GM12878 (cell line): Measurements from ENCODE around the gene TNFSF13. TPM values are rescaled to one million over a fixed set of nuclear protein-coding genes. Genes with fewer than 3 reads are reported as not detected.
A peak's percentile ranks its signal among the peaks of the same experiment; 100 is the strongest.

Experiments used
- ASH2L ChIP-seq: fragments of 300-600, 200-600 bp; sonication (generic); IDR thresholded peaks from 2 replicates; pipeline ENCODE4 v1.6.1; 2017; ENCODE audit warnings: low read depth, mild to moderate bottlenecking, borderline replicate concordance
- BCL3 ChIP-seq: IDR thresholded peaks from 2 replicates; pipeline ENCODE4 v1.6.1; 2011; ENCODE audit warnings: borderline replicate concordance, low read depth, mild to moderate bottlenecking, moderate library complexity, low read length; ENCODE audit not compliant: insufficient read depth, poor library complexity, severe bottlenecking
- CHD2 ChIP-seq: IDR thresholded peaks from 2 replicates; pipeline ENCODE4 v1.6.1; 2011; ENCODE audit warnings: low read depth, low read length, improper control_type of control experiment, borderline replicate concordance
- CREM ChIP-seq: IDR thresholded peaks from 2 replicates; pipeline ENCODE4 v1.6.1; 2014; ENCODE audit warnings: antibody characterized with exemption, low read depth
- EP300 ChIP-seq, 2 experiments: fragments of 150-350 bp in 1 of 2; IDR thresholded peaks; 2 replicates each; pipeline ENCODE4 v1.6.1; 2011 to 2012; ENCODE audit warnings: low read depth in 2 of 2, low read length in 2 of 2, borderline replicate concordance in 1 of 2, improper control_type of control experiment in 1 of 2, inconsistent platforms in 1 of 2; ENCODE audit not compliant: control insufficient read depth in 1 of 2
- FOXK2 ChIP-seq: fragments of 450-650 bp; IDR thresholded peaks from 2 replicates; pipeline ENCODE4 v1.6.1; 2017; ENCODE audit warnings: mild to moderate bottlenecking, moderate library complexity
- GATAD2B ChIP-seq: fragments of 450-650 bp; conservative IDR thresholded peaks from 2 replicates; pipeline ENCODE4 v1.6.1; 2017; ENCODE audit warnings: low read depth, mild to moderate bottlenecking, moderate library complexity
- KAT2A ChIP-seq: conservative IDR thresholded peaks from 2 replicates; pipeline ENCODE4 v1.6.1; 2011; ENCODE audit warnings: low read depth, low read length; ENCODE audit not compliant: control insufficient read depth
- LARP7 ChIP-seq: fragments of 450-650 bp; IDR thresholded peaks from 2 replicates; pipeline ENCODE4 v1.6.1; 2017; ENCODE audit warnings: mild to moderate bottlenecking
- NBN ChIP-seq: fragments of 450-650 bp; IDR thresholded peaks from 2 replicates; pipeline ENCODE4 v1.6.1; 2016
- NFIC ChIP-seq: IDR thresholded peaks from 2 replicates; pipeline ENCODE4 v1.6.1; 2012; ENCODE audit warnings: low read depth, mild to moderate bottlenecking, inconsistent platforms, low read length, moderate library complexity
- NFXL1 ChIP-seq: fragments of 450-650 bp; IDR thresholded peaks from 2 replicates; pipeline ENCODE4 v1.6.1; 2017; ENCODE audit warnings: antibody characterized with exemption, mild to moderate bottlenecking, borderline replicate concordance
- POU2F2 ChIP-seq: IDR thresholded peaks from 3 replicates; pipeline ENCODE4 v1.6.1; 2011; ENCODE audit warnings: low read depth, mild to moderate bottlenecking, low read length, borderline replicate concordance
- RAD21 ChIP-seq: IDR thresholded peaks from 2 replicates; pipeline ENCODE4 v1.6.1; 2011; ENCODE audit warnings: mild to moderate bottlenecking, low read depth, low read length, moderate library complexity; ENCODE audit not compliant: insufficient read depth
- RFX5 ChIP-seq: IDR thresholded peaks from 2 replicates; pipeline ENCODE4 v1.6.1; 2011; ENCODE audit warnings: low read depth, low read length, improper control_type of control experiment
- SIN3A ChIP-seq: IDR thresholded peaks from 2 replicates; pipeline ENCODE4 v1.6.1; 2012; ENCODE audit warnings: low read depth, low read length, improper control_type of control experiment
- SIX5 ChIP-seq: IDR thresholded peaks from 2 replicates; pipeline ENCODE4 v1.6.1; 2011; ENCODE audit warnings: mild to moderate bottlenecking, low read depth, low read length, moderate library complexity; ENCODE audit not compliant: severe bottlenecking
- TBL1XR1 ChIP-seq: IDR thresholded peaks from 2 replicates; pipeline ENCODE4 v1.6.1; 2012; ENCODE audit warnings: low read depth, low read length, improper control_type of control experiment
- ZBED1 ChIP-seq: IDR thresholded peaks from 2 replicates; pipeline ENCODE4 v1.6.1; 2016; ENCODE audit warnings: borderline replicate concordance
- ZNF384 ChIP-seq: IDR thresholded peaks from 2 replicates; pipeline ENCODE4 v1.6.1; 2012; ENCODE audit warnings: low read depth, mild to moderate bottlenecking, low read length, improper control_type of control experiment, borderline replicate concordance
- polyA plus RNA-seq, 11 experiments: library from polyadenylated mRNA; depleted of rRNA in 4 of 11; unstranded in 6 of 11; stranded (reverse) in 5 of 11; fragments of >200 nt; fragmentation: Nextera tagmentation in 4 of 11; fragmentation: Illumina TruSeq in 1 of 11; extraction: Ambion mirVana in 4 of 11; extraction: Trizol in 1 of 11; gene quantifications; 1 replicate in 1 of 11; 2 replicates in 10 of 11; pipeline versions ENCODE4 v1.2.1 to v1.2.3, GENCODE V29; 2011 to 2016; ENCODE audit warnings: inconsistent platforms in 2 of 11, missing spikeins in 2 of 11, low read depth in 1 of 11
- total RNA-seq, 4 experiments: library from RNA; depleted of rRNA in 3 of 4; stranded (reverse); fragments of >200 nt in 3 of 4; fragmentation: Illumina TruSeq in 1 of 4; extraction: Trizol in 1 of 4; gene quantifications; 2 replicates each; pipeline versions ENCODE4 v1.2.1 to v1.2.3, GENCODE V29; 2013 to 2021
- TF ChIP-seq, protein P1 (sequence below): fragments of 450-650 bp; formaldehyde crosslinking; IDR thresholded peaks from 2 replicates; pipeline ENCODE4 v1.4.0; 2020; ENCODE audit warnings: mild to moderate bottlenecking, moderate library complexity
- TF ChIP-seq, protein P2 (sequence below): IDR thresholded peaks from 2 replicates; pipeline ENCODE4 v1.6.1; 2011; ENCODE audit warnings: mild to moderate bottlenecking, low read depth, low read length, moderate library complexity; ENCODE audit not compliant: insufficient replicate concordance
- TF ChIP-seq, protein P3 (sequence below): IDR thresholded peaks from 2 replicates; pipeline ENCODE4 v1.6.1; 2012; ENCODE audit warnings: low read depth, low read length, improper control_type of control experiment

TNFSF13 gene
- total and polyA plus RNA-seq, 10 of the 15 experiments (the other 5 are each of a cell fraction or from before 2014, with no cell fraction given), result 0.56 to 14.6 (median 9.7) TPM

DNA sequence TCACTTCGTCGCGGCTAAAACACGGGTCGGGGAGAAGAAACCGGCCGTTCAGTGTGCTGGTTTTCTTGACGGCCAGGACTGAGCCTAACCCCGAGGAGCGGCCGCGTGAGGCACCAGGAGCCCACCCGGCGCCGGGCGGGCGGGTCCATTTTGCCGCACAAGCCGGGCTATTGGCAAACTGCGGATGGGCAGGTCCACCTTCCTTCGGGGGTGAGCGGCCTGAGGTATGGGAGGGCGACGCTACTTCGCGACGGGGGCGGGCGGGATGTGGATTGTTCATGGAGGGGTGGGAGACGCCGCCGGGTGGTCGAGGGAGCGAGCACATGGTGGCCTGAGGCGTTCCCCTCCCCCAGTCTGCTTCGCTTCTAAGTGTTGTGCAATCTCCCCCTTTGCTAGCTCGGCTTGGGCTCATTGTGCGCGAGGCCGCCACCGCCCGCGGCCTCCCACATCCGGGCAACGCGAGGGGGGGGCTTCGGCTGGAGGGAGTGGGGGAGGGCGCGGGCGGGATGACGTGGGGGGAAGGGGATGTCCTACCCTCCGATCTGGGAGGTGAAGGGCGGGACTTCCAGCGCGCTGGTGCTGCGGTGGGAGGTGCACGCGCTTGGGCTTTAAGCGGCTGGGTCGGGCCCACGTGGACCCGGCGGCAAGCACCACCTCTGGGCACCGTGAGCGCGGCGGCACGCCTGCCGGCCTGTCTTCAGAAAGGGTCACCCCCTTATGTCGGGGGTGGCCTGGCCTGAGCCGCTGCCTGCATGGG is 15.0 kb downstream of the TNFSF13 start (continued):
- TF ChIP-seq BCL3 (no peak), NFXL1 (no peak), KAT2A (no peak), SIN3A (peak; percentile 72; the same call in 1 of the 2 replicates), RFX5 (0 out of 2 replicates have a peak, but pooled peaks have one; percentile 19), ZBED1 (peak; percentile 78; the same call in 1 of the 2 replicates), GATAD2B (no peak), POU2F2 (peak; percentile 77; the same call in 2 of the 3 replicates), FOXK2 (peak; percentile 89), TBL1XR1 (0 out of 2 replicates have a peak, but pooled peaks have one; percentile 2), RAD21 (no peak), NFIC (no peak; the same call in 1 of the 2 replicates), ZNF384 (no peak), EP300 (IDR thresholded peaks at IDR 0.05; ENCODE audit: borderline replicate concordance in 1 of 2, control insufficient read depth in 1 of 2, low read depth in 2 of 2, low read length in 2 of 2) (no peak), CHD2 (peak; percentile 82), ASH2L (no peak), SIX5 (no peak), NBN (peak; percentile 57; the same call in 1 of the 2 replicates), CREM (peak; percentile 48; the same call in 1 of the 2 replicates), LARP7 (no peak)
- TF ChIP-seq, protein P1, sequence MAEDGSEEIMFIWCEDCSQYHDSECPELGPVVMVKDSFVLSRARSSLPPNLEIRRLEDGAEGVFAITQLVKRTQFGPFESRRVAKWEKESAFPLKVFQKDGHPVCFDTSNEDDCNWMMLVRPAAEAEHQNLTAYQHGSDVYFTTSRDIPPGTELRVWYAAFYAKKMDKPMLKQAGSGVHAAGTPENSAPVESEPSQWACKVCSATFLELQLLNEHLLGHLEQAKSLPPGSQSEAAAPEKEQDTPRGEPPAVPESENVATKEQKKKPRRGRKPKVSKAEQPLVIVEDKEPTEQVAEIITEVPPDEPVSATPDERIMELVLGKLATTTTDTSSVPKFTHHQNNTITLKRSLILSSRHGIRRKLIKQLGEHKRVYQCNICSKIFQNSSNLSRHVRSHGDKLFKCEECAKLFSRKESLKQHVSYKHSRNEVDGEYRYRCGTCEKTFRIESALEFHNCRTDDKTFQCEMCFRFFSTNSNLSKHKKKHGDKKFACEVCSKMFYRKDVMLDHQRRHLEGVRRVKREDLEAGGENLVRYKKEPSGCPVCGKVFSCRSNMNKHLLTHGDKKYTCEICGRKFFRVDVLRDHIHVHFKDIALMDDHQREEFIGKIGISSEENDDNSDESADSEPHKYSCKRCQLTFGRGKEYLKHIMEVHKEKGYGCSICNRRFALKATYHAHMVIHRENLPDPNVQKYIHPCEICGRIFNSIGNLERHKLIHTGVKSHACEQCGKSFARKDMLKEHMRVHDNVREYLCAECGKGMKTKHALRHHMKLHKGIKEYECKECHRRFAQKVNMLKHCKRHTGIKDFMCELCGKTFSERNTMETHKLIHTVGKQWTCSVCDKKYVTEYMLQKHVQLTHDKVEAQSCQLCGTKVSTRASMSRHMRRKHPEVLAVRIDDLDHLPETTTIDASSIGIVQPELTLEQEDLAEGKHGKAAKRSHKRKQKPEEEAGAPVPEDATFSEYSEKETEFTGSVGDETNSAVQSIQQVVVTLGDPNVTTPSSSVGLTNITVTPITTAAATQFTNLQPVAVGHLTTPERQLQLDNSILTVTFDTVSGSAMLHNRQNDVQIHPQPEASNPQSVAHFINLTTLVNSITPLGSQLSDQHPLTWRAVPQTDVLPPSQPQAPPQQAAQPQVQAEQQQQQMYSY (CRISPR knock-in tag), result no peak; the same call in 1 of the 2 replicates
- TF ChIP-seq, protein P2, sequence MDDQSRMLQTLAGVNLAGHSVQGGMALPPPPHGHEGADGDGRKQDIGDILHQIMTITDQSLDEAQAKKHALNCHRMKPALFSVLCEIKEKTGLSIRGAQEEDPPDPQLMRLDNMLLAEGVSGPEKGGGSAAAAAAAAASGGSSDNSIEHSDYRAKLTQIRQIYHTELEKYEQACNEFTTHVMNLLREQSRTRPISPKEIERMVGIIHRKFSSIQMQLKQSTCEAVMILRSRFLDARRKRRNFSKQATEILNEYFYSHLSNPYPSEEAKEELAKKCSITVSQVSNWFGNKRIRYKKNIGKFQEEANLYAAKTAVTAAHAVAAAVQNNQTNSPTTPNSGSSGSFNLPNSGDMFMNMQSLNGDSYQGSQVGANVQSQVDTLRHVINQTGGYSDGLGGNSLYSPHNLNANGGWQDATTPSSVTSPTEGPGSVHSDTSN, result peak; percentile 56
- TF ChIP-seq, protein P3, sequence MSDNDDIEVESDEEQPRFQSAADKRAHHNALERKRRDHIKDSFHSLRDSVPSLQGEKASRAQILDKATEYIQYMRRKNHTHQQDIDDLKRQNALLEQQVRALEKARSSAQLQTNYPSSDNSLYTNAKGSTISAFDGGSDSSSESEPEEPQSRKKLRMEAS, result peak; percentile 94
